ENCODE data around the gene CEP85. TPM values are rescaled to one million over a fixed set of nuclear protein-coding genes. Genes with fewer than 3 reads are reported as not detected.

Gene CEP85
- total RNA-seq, 1 experiment from 2014 or later = 38.6 TPM

- Histone ChIP-seq H2BK5ac (ENCODE audit: insufficient read length, low read length) (no peak overlapping the region), H4K8ac (replicated peaks; ENCODE audit: insufficient read length, low read depth, low read length) (no peak overlapping the region), H3K9ac (ENCODE audit: extremely low read depth, insufficient read length, low read length) (no peak overlapping the region), H3K27me3 (ENCODE audit: insufficient read depth, low read length) (no peaks in the 10 kb centered on the region), H3K79me1 (ENCODE audit: insufficient read depth, low read depth, low read length, poor library complexity, severe bottlenecking) (no peaks in the 10 kb centered on the region), H3K23me2 (ENCODE audit: insufficient read length, low read depth, low read length, poor library complexity, severe bottlenecking) (no peaks in the 10 kb centered on the region), H2BK120ac (ENCODE audit: low read depth, low read length, poor library complexity, severe bottlenecking) (no peak overlapping the region), H4K20me1 (ENCODE audit: control insufficient read depth, insufficient read depth, insufficient read length) (no peaks in the 10 kb centered on the region), H3K4me1 (ENCODE audit: insufficient read depth, low read length) (peaks cover 3% of the 10 kb centered on the region; the same call in 1 of the 2 replicates), H4K91ac (ENCODE audit: insufficient read length, low read depth, low read length) (no peak overlapping the region), H2AFZ (ENCODE audit: low read length) (no peak overlapping the region), H3K23ac (ENCODE audit: insufficient read length, low read depth, low read length) (no peak overlapping the region), H2BK20ac (ENCODE audit: low read depth, low read length, poor library complexity, severe bottlenecking) (no peak overlapping the region), H3K79me2 (ENCODE audit: insufficient read depth, low read length) (no peaks in the 10 kb centered on the region), H2BK12ac (ENCODE audit: insufficient read length, low read depth, low read length) (no peak overlapping the region), H3K14ac (ENCODE audit: insufficient read depth, low read length) (no peak overlapping the region), H3T11ph (ENCODE audit: low read length) (no peak overlapping the region), H3K9me3 (ENCODE audit: control insufficient read depth, low read depth, low read length) (no peaks in the 10 kb centered on the region), H2BK15ac (ENCODE audit: low read depth, low read length) (no peak overlapping the region), H3K18ac (ENCODE audit: insufficient read length, low read depth, low read length) (no peak overlapping the region), H3K27ac (ENCODE audit: insufficient read length, low read depth, low read length) (no peak overlapping the region), H3K56ac (ENCODE audit: insufficient read length, low read depth, low read length) (no peak overlapping the region), H2AK5ac (ENCODE audit: insufficient read length, low read length) (no peak overlapping the region), H4K5ac (ENCODE audit: insufficient read length, low read depth, low read length) (no peak overlapping the region), H3K4me2 (ENCODE audit: insufficient read depth, insufficient read length, low read length) (no peak overlapping the region), H3K4ac (ENCODE audit: low read depth, low read length) (no peak overlapping the region)
- no peak for TF ChIP-seq CTCF (conservative IDR thresholded peaks at IDR 0.05)
- no peaks in the 10 kb centered on the region for H3K9me3 Mint-ChIP-seq
- peaks cover 0 to 2% (median 0%) of the 10 kb centered on the region in 3 experiments; a peak in 1 of 7 replicates for H3K36me3 Mint-ChIP-seq (ENCODE audit: insufficient read depth in 1 of 3, low read depth in 3 of 3)
- peaks cover 24 to 28% of the 10 kb centered on the region in 2 experiments for H3K4me1 Mint-ChIP-seq
- no peak for DNase-seq
- no CpG with 5 or more reads among the region's 11 CpGs for WGBS (ENCODE audit: extremely low coverage, insufficient read length, low lambda C conversion rate)
- no peaks in the 10 kb centered on the region for H3K27me3 Mint-ChIP-seq (ENCODE audit: low read depth)
- H3K27ac Mint-ChIP-seq = no peak overlapping the region
- H3K4me3 Mint-ChIP-seq = no peak overlapping the region
Measured at GRCh38 chr1:26293911-26294463, 60.0 kb downstream of the CEP85 start.
